OCI-LY3 (cell line): ENCODE data around the gene RHOD.

Source experiments
- H2AFZ ChIP-seq: fragments of 200-600, 300-600 bp; shearing (Covaris generic); 2 replicates; pipeline ENCODE4 v1.6.0; 2014; ENCODE audit warnings: antibody characterized with exemption, low read depth, low read length
- H3K27ac ChIP-seq: fragments of 200-600, 300-600 bp; sonication (generic); 2 replicates; pipeline ENCODE4 v1.5.1; 2014; ENCODE audit warnings: mild to moderate bottlenecking, low read length, moderate library complexity, mixed read lengths
- H3K27me3 ChIP-seq: fragments of 200-600, 300-600 bp; sonication (generic); 2 replicates; pipeline ENCODE4 v1.6.1; 2014; ENCODE audit warnings: low read depth, low read length, mixed read lengths
- H3K36me3 ChIP-seq: fragments of 200-600, 300-600 bp; sonication (generic); replicated peaks from 2 replicates; pipeline ENCODE3; 2014; ENCODE audit warnings: low read depth, low read length, mixed read lengths
- H3K4me1 ChIP-seq: fragments of 300-600, 200-600 bp; sonication (generic); 2 replicates; pipeline ENCODE4 v1.6.1; 2014; ENCODE audit warnings: low read length, mixed read lengths
- H3K4me2 ChIP-seq: fragments of 200-600, 300-600 bp; sonication (generic); 2 replicates; pipeline ENCODE4 v1.6.1; 2014; ENCODE audit warnings: low read length, mixed read lengths
- H3K4me3 ChIP-seq: fragments of 300-600, 200-600 bp; sonication (generic); 2 replicates; pipeline ENCODE4 v1.5.1; 2014; ENCODE audit warnings: antibody characterized with exemption, mild to moderate bottlenecking, low read length, moderate library complexity
- H3K79me2 ChIP-seq: fragments of 300-600, 200-600 bp; shearing (Covaris generic); 2 replicates; pipeline ENCODE4 v1.6.1; 2014; ENCODE audit warnings: mild to moderate bottlenecking, low read length, mixed read lengths
- H3K9ac ChIP-seq: fragments of 300-600, 200-600 bp; shearing (Covaris generic); 2 replicates; pipeline ENCODE4 v1.6.0; 2014; ENCODE audit warnings: mild to moderate bottlenecking, low read length, moderate library complexity
- H3K9me3 ChIP-seq: fragments of 200-600, 300-600 bp; shearing (Covaris generic); 2 replicates; pipeline ENCODE4 v1.6.1; 2014; ENCODE audit warnings: low read length, mixed read lengths; ENCODE audit not compliant: insufficient read depth
- H4K20me1 ChIP-seq: fragments of 200-600, 300-600 bp; sonication (generic); 2 replicates; pipeline ENCODE4 v1.6.1; 2016; ENCODE audit warnings: low read length, mixed read lengths; ENCODE audit not compliant: insufficient read depth
- EZH2phosphoT487 ChIP-seq: fragments of 200-600 bp; shearing (Covaris generic); IDR thresholded peaks from 2 replicates; pipeline ENCODE4 v1.6.1; 2018; ENCODE audit warnings: antibody characterized with exemption, mixed run types, low read depth
- TF ChIP-seq, protein P1 (sequence below): fragments of 200-600, 300-600 bp; sonication (generic); IDR thresholded peaks from 2 replicates; pipeline ENCODE4 v1.5.1; 2014; ENCODE audit warnings: antibody characterized with exemption, low read length, low read depth

Gene RHOD

DNA sequence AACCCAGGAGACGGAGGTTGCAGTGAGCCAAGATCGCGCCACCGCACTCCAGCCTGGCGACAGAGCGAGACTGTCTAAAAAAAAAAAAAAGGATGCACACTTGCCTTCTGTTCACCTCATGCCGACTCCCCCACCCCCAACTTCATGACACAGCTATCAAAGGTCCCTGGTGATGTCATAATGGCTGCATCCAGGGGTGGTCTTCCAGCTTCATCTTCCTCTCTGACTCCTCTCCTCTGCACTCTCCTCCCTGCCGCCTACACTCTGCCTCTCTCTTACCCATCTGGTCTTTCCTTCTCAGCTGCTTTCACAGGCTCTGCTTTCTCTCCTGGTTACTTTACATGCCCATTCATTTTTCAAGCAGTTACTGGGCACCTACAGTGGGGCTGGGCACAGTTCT, 46.0 kb downstream of the RHOD start:
- H3K27ac ChIP-seq: no peak overlapping the region
- TF ChIP-seq, protein P1, sequence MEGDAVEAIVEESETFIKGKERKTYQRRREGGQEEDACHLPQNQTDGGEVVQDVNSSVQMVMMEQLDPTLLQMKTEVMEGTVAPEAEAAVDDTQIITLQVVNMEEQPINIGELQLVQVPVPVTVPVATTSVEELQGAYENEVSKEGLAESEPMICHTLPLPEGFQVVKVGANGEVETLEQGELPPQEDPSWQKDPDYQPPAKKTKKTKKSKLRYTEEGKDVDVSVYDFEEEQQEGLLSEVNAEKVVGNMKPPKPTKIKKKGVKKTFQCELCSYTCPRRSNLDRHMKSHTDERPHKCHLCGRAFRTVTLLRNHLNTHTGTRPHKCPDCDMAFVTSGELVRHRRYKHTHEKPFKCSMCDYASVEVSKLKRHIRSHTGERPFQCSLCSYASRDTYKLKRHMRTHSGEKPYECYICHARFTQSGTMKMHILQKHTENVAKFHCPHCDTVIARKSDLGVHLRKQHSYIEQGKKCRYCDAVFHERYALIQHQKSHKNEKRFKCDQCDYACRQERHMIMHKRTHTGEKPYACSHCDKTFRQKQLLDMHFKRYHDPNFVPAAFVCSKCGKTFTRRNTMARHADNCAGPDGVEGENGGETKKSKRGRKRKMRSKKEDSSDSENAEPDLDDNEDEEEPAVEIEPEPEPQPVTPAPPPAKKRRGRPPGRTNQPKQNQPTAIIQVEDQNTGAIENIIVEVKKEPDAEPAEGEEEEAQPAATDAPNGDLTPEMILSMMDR: no peak
- no peak overlapping the region for H2AFZ ChIP-seq
- H3K4me3 ChIP-seq: no peak overlapping the region
- no peaks in the 10 kb centered on the region for H4K20me1 ChIP-seq
- H3K4me1 ChIP-seq: peaks cover 43% of the 10 kb centered on the region
- no peak overlapping the region for H3K4me2 ChIP-seq
- H3K9me3 ChIP-seq: no peaks in the 10 kb centered on the region
- H3K9ac ChIP-seq: no peak overlapping the region
- H3K27me3 ChIP-seq: no peaks in the 10 kb centered on the region
- no peaks in the 10 kb centered on the region for H3K79me2 ChIP-seq
- H3K36me3 ChIP-seq: no peaks in the 10 kb centered on the region

DNA sequence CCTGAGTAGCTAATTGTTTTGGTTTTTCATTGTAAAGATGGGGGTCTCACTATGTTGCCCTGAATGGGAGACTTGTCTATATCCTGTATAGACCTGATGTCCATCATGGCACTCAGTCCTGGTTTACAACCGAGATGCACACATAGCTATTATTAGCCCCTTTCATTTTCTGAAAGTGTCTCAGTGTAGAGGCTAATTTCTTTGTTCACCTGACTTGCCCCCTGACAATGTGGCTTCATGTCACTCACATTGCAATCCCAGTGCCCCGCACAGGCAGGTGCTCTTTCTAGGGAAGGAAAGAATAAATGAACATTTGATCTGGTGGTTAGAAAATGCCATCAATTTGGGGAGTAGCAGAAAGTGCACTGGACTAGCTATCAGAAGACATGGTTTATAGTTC, 49.3 kb downstream of the RHOD start:
- Histone ChIP-seq H3K36me3 (no peaks in the 10 kb centered on the region), H3K9ac (no peak overlapping the region), H3K9me3 (no peaks in the 10 kb centered on the region), H3K79me2 (no peaks in the 10 kb centered on the region), H3K4me2 (peak overlapping the region; percentile 0; the same call in 1 of the 2 replicates), H3K4me3 (no peak overlapping the region), H4K20me1 (no peaks in the 10 kb centered on the region), H3K27ac (no peak overlapping the region), H3K4me1 (peaks cover 22% of the 10 kb centered on the region), H2AFZ (0 out of 2 replicates have a peak overlapping the region, but pooled peaks have one; percentile 30), H3K27me3 (no peaks in the 10 kb centered on the region)
- TF ChIP-seq, protein P1: no peak
- no peak for TF ChIP-seq EZH2phosphoT487

DNA sequence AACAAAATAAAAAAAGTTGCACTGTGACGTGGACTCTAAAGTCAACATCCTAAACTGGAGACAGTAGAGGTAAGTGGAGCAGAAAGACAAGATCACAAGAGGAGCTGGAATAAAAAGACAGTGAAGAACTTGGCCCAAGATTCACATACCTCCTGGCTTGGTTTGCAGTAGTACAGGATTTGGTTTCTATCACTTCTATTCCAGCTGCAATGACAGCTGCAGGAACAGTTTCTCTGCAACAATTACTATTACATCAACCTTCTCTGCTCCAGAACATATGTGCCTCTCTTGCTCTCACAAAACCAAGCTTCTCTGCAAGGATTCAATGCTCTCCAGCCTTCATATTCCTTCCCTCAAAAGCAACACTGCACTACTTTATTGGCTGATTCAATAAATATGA, 54.6 kb downstream of the RHOD start:
- Histone ChIP-seq H3K79me2 (no peaks in the 10 kb centered on the region; the same call in 1 of the 2 replicates), H3K9ac (no peak overlapping the region), H2AFZ (no peak overlapping the region), H3K4me1 (peaks cover 54% of the 10 kb centered on the region), H3K4me3 (no peak overlapping the region), H3K4me2 (no peak overlapping the region), H4K20me1 (no peaks in the 10 kb centered on the region), H3K9me3 (no peaks in the 10 kb centered on the region), H3K36me3 (no peaks in the 10 kb centered on the region), H3K27me3 (no peaks in the 10 kb centered on the region), H3K27ac (0 out of 2 replicates have a peak overlapping the region, but pooled peaks have one; percentile 6)
- TF ChIP-seq EZH2phosphoT487: no peak
- TF ChIP-seq, protein P1: no peak

DNA sequence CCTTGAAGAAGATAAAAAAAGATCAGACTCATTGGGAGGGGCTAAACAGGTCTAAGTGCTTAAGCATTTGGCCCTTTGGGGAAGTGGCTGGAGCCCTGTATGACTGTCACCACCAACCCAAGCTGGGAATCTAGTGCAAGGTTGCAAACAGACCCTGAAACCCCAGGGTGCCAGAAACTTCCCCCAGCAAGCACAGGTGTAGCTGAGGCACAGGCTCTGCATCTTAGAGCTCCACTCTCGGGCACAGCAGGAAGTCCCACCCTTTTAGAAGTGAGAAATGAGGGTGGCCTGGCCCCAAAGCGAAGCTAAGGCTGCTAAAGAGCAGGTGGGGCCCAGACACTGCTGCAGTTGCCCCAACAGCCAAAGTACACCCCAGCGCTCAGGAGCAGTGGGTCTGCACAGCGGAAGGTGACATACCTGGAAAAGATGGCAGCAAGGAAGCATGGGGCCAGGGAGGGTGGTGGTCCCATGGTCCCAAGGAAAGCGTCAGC, 56.6 kb downstream of the RHOD start:
- Histone ChIP-seq H3K9ac (peak overlapping the region; percentile 71), H3K27ac (peak overlapping the region; percentile 99), H3K79me2 (peaks cover 12% of the 10 kb centered on the region; the same call in 1 of the 2 replicates), H3K4me2 (peak overlapping the region; percentile 98), H3K27me3 (no peaks in the 10 kb centered on the region), H3K36me3 (no peaks in the 10 kb centered on the region), H4K20me1 (no peaks in the 10 kb centered on the region), H3K4me3 (peak overlapping the region; percentile 69), H2AFZ (no peak overlapping the region), H3K4me1 (peaks cover 63% of the 10 kb centered on the region), H3K9me3 (no peaks in the 10 kb centered on the region)
- TF ChIP-seq EZH2phosphoT487: no peak
- TF ChIP-seq, protein P1: no peak
